Testis (tissue), 3 donors: Measurements from ENCODE around the gene ZNF445. TPM values are rescaled to one million over a fixed set of nuclear protein-coding genes. Genes with fewer than 3 reads are reported as not detected.
"Not testable (repeated sequence)": the region's sequence is repeated elsewhere in the genome, so short reads cannot be mapped to it uniquely, and the experiment has no call there.

Experiments used
- DNase-seq: peaks from one replicate; pipeline ENCODE4 v3.0.0-alpha.2; 2019
- H3K27ac ChIP-seq, 2 donors: fragments of 200-600 bp; sonication (generic); one replicate each; pipeline ENCODE4 v1.5.1; 2019
- H3K27me3 ChIP-seq: fragments of 200-600 bp; sonication (generic); one replicate; pipeline ENCODE4 v1.5.1; 2019
- H3K36me3 ChIP-seq: fragments of 200-600 bp; sonication (generic); one replicate; pipeline ENCODE4 v1.5.1; 2017; ENCODE audit warnings: low read depth; ENCODE audit errors: missing control alignments
- H3K4me1 ChIP-seq: fragments of 200-600 bp; sonication (generic); one replicate; pipeline ENCODE4 v1.5.1; 2019
- H3K4me3 ChIP-seq, 2 donors: fragments of 200-600 bp; sonication (generic); one replicate each; pipeline ENCODE4 v1.5.1; 2017 to 2019
- H3K9me3 ChIP-seq: fragments of 200-600 bp; sonication (generic); one replicate; pipeline ENCODE4 v1.5.1; 2017
- POLR2A ChIP-seq: fragments of 450-650 bp; IDR thresholded peaks from one replicate; pipeline ENCODE4 v1.6.1; 2017; ENCODE audit warnings: antibody characterized with exemption, mild to moderate bottlenecking, moderate library complexity
- WGBS, 2 donors: methylation state at CpG; one replicate each; pipeline ENCODE4 v1.1.5; 2018; 5-methylcytosine and 5-hydroxymethylcytosine counted together
- intact Hi-C: fragments of 100-400 bp; cut with DNase I; formaldehyde crosslinking; loops from one replicate; pipeline ENCODE4 v1.15.1; 2023; ENCODE audit warnings: low total_unique reads
- polyA plus RNA-seq: library from polyadenylated mRNA; stranded (reverse); fragments of 350-450 nt; fragmentation: Illumina TruSeq; extraction: RNeasy Lipid Tissue Mini Kit (QIAGEN cat#74804); gene quantifications from one replicate; pipeline ENCODE4 v1.2.3, GENCODE V29; 2014; ENCODE audit warnings: low read depth, low replicate concordance; ENCODE audit not compliant: insufficient read depth
- total RNA-seq, 2 donors: library from RNA; depleted of rRNA; stranded (reverse); fragments of >200 nt; gene quantifications; one replicate each; pipeline ENCODE4 v1.2.3, GENCODE V29; 2016
- TF ChIP-seq, protein P1 (sequence below), 3 experiments: fragments of 450-650 bp in 2 of 3; fragments of 200-600 bp in 1 of 3; sonication (generic) in 1 of 3; IDR thresholded peaks; one replicate each; pipeline ENCODE4 v1.5.1; 2016 to 2019; ENCODE audit warnings: antibody characterized with exemption in 3 of 3, mild to moderate bottlenecking in 2 of 3, moderate library complexity in 1 of 3

ZNF445 gene
- total and polyA plus RNA-seq, 3 donors from 2014 or later, result 8.5 to 15.8 (median 15.0) TPM

DNA sequence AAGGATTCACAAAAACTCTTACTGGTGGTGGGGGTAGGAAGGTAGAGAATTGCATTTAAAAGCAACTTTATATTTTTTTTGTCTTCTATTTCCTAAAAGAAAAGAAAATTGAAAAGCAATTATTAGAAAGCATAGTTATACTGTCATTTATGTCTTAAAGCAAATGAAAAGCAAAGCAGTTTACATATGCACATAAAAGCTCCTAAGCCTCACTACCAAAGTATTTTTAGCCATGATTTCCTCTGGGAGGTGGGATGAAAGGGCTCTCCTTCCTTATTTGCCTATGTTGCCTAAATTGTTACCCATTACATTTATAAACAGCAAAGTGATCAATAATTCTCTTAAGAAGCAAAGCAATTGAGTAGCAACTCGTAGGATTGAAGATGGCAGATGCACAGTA, 7.0 kb downstream of the ZNF445 start:
- Histone ChIP-seq H3K27me3 (no peaks in the 10 kb centered on the region), H3K36me3 (no peaks in the 10 kb centered on the region), H3K27ac (no peak overlapping the region), H3K4me1 (peaks cover 8% of the 10 kb centered on the region), H3K9me3 (no peaks in the 10 kb centered on the region), H3K4me3 (no peak overlapping the region)
- TF ChIP-seq, protein P1, sequence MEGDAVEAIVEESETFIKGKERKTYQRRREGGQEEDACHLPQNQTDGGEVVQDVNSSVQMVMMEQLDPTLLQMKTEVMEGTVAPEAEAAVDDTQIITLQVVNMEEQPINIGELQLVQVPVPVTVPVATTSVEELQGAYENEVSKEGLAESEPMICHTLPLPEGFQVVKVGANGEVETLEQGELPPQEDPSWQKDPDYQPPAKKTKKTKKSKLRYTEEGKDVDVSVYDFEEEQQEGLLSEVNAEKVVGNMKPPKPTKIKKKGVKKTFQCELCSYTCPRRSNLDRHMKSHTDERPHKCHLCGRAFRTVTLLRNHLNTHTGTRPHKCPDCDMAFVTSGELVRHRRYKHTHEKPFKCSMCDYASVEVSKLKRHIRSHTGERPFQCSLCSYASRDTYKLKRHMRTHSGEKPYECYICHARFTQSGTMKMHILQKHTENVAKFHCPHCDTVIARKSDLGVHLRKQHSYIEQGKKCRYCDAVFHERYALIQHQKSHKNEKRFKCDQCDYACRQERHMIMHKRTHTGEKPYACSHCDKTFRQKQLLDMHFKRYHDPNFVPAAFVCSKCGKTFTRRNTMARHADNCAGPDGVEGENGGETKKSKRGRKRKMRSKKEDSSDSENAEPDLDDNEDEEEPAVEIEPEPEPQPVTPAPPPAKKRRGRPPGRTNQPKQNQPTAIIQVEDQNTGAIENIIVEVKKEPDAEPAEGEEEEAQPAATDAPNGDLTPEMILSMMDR (IDR thresholded peaks at IDR 0.05), result no peak
- no peak for TF ChIP-seq POLR2A
- WGBS, 2 donors, result 83 to 89% methylated on average over 1 of the region's 1 CpG
- intact Hi-C loops, result no loop called here
- DNase-seq, result no peak

DNA sequence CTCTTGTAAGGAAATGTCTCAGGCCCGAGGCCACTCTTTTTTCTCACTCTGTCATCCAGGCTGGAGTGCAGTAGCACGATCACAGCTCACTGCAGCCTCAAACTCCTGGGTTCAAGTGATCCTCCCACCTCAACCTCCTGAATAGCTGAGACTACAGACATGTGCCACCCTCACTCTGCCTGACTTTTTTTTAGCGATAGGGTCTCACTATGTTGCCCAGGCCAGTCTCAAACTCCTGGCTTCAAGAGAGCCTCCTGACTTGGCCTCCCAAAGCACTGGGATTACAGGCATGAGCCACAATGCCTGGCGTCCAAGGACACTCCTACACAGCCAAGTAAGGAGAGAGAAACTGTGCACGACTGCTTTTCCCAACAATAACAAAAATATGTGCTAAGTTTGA, 7.6 kb downstream of the ZNF445 start:
- Histone ChIP-seq H3K9me3 (no peaks in the 10 kb centered on the region), H3K4me3 (no peak overlapping the region), H3K27me3 (no peaks in the 10 kb centered on the region), H3K4me1 (peaks cover 8% of the 10 kb centered on the region), H3K27ac (no peak overlapping the region), H3K36me3 (no peaks in the 10 kb centered on the region)
- intact Hi-C loops, result no loop called here
- 68 to 69% methylated on average over 5 of the region's 5 CpGs for WGBS, 2 donors
- TF ChIP-seq POLR2A, result no peak
- TF ChIP-seq, protein P1 (IDR thresholded peaks at IDR 0.05), result no peak
- no peak for DNase-seq

DNA sequence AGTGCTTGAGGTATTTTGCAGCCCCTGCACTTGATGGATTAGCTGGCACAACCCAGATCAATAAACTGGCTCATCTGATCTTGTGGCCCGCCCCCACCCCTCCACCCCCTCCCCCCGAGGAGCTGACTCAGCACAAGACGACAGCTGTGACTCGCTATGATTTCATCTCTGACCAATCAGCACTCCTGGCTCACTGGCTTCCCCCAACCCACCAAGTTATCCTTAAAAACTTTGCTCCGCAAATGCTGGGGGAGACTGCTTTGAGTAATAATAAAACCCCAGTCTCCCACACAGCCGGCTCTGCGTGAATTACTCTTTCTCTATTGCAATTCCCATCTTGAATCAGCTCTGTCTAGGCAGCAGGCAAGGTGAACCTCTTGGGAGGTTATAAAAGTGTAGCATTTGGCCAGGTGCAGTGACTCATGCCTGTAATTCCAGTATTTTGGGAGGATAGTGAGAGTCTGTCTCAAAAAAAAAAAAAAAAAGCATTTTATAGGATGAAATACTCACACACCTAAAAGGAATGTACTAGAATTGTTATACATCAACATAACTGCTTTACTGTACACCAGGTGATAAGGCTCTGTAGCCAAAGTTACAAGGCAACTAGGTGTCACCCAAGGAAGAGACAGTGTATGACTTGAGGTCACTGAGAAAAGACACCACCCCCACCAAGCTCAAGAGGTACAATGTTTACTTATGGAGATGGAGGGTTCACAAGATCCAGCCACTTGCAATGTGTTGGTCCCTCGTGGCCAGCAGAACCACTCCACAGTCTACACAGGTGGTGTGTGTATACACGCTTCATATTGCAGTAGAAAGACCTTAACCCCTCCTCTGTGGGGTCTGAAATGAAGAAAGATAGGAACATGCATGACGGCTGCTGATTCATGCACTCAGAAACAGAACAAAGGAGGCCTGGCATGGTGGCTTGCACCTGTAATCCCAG, 8.6 kb downstream of the ZNF445 start:
- Histone ChIP-seq H3K27me3 (no peaks in the 10 kb centered on the region), H3K36me3 (no peaks in the 10 kb centered on the region), H3K9me3 (no peaks in the 10 kb centered on the region), H3K4me3 (no peak overlapping the region), H3K4me1 (peaks cover 8% of the 10 kb centered on the region), H3K27ac (no peak overlapping the region)
- intact Hi-C loops, result no loop called here
- DNase-seq, result no peak
- WGBS, 2 donors, result 68 to 76% methylated on average over 10 of the region's 10 CpGs
- no peak for TF ChIP-seq POLR2A
- TF ChIP-seq, protein P1 (IDR thresholded peaks at IDR 0.05), result no peak

DNA sequence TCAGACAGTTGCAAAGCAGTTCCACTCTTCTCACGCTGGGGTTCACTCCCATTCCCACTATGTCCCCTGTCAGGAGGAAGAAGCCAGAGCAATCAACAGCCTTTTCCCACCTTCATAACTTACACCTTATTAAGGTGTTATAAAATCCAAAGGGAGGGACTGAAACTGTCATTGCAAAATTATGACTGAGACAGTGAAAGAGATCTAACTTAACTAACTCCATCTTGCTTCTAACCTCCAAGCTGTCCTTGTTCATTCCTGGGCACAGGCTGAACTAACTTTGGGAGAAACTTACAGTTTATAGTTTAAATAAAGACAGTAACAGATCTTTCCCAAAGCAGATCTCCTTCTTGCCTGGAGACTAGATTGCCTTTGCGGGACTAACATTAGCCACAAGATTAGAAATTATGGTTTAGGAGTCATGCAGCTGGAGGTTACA, 9.4 kb downstream of the ZNF445 start:
- WGBS, 2 donors, result 85% methylated on average over 2 of the region's 2 CpGs
- H3K4me1 ChIP-seq, intact Hi-C loops, H3K36me3 ChIP-seq, H3K9me3 ChIP-seq, DNase-seq, H3K27me3 ChIP-seq, H3K4me3 ChIP-seq, H3K27ac ChIP-seq: not testable (repeated sequence)

DNA sequence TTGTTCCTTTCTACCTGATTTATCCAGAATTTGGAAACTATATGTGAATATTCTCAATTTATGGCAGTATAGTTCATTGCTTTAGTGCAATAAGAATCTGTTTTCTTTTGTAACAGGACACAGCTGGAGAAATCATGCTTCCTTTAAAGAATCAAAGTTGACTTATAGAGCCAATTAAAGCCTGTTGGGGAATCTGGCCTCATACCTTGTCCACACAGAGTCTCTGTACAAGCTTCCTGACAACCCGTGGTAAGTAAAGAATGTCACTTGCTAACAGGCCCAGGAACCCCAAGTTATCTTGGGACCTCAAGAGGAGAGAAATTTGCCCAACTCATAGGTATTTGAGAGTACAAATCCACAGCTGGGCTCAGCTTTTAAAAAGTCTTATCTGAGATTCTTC, 10.2 kb downstream of the ZNF445 start:
- Histone ChIP-seq H3K4me1 (peaks cover 6% of the 10 kb centered on the region), H3K4me3 (no peak overlapping the region), H3K36me3 (no peaks in the 10 kb centered on the region), H3K27me3 (no peaks in the 10 kb centered on the region), H3K27ac (no peak overlapping the region), H3K9me3 (no peaks in the 10 kb centered on the region)
- DNase-seq, result no peak
- no peak for TF ChIP-seq POLR2A
- TF ChIP-seq, protein P1 (IDR thresholded peaks at IDR 0.05), result no peak
- WGBS, 2 donors, result 53 to 58% methylated on average over 1 of the region's 1 CpG
- intact Hi-C loops, result no loop called here

DNA sequence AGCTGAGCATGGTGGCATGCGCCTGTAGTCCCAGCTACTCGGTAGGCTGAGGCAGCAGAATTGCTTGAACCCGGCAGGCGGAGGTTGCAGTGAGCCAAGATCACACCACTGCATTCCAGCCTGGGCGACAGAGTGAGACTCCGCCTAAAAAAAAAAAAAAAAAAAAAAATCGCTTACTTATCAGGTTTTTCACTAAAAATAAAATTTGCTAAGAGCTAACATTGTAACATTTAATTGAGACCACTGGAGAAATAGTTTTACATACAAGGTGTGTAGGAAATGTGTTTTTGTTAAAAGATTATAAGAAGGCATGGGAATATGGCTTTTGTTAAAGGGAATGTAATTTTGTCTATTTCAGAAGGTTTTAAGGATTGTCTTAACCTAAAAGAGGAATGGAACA, 12.6 kb downstream of the ZNF445 start:
- DNase-seq, H3K4me1 ChIP-seq, intact Hi-C loops, H3K27ac ChIP-seq, H3K36me3 ChIP-seq, H3K4me3 ChIP-seq, H3K9me3 ChIP-seq, H3K27me3 ChIP-seq: not testable (repeated sequence)
- 92 to 93% methylated on average over 7 of the region's 7 CpGs for WGBS, 2 donors
